Measurements from ENCODE around the gene GRM5. TPM values are rescaled to one million over a fixed set of nuclear protein-coding genes. Genes with fewer than 3 reads are reported as not detected.
A peak's percentile ranks its signal among the peaks of the same experiment; 100 is the strongest.

GRM5 gene
- total and polyA plus RNA-seq, 4 donors, result not detected

- TF ChIP-seq ZBTB33 (IDR thresholded peaks at IDR 0.05), result no peak
- no peak for TF ChIP-seq EGR1 (IDR thresholded peaks at IDR 0.05; ENCODE audit: low read depth in 2 of 2)
- TF ChIP-seq RAD21 (IDR thresholded peaks at IDR 0.05), result no peak
- no peak for TF ChIP-seq FOXA1 (IDR thresholded peaks at IDR 0.05)
These were observed 512.6 kb downstream of the GRM5 start (continued) for GRCh38 chr11:88553204-88553603.

- no peaks in the 10 kb centered on the region for H3K36me3 ChIP-seq (ENCODE audit: control insufficient read depth in 4 of 4, insufficient read depth in 3 of 4, low read depth in 1 of 4, low read length in 3 of 4)
- H3K4me3 ChIP-seq (ENCODE audit: low read depth in 1 of 3, low read length in 3 of 3), result no peak overlapping the region
- no peaks in the 10 kb centered on the region for H3K9me3 ChIP-seq (ENCODE audit: control insufficient read depth in 4 of 4, low read length in 3 of 4)
- H3K4me1 ChIP-seq (ENCODE audit: control insufficient read depth in 4 of 4, insufficient read depth in 4 of 4, low read length in 3 of 4), result no peaks in the 10 kb centered on the region
- H3K27ac ChIP-seq (ENCODE audit: low read depth in 1 of 2, low read length in 2 of 2), result no peak overlapping the region
- TF ChIP-seq RAD21 (IDR thresholded peaks at IDR 0.05) (peak; percentile 72 to 84), RXRA (IDR thresholded peaks at IDR 0.05) (no peak), FOXA1 (IDR thresholded peaks at IDR 0.05) (no peak), EGR1 (IDR thresholded peaks at IDR 0.05; ENCODE audit: low read depth in 2 of 2) (no peak), NR2F2 (IDR thresholded peaks at IDR 0.05) (no peak), ATF3 (IDR thresholded peaks at IDR 0.05) (no peak), YY1 (IDR thresholded peaks at IDR 0.05) (no peak), TAF1 (conservative IDR thresholded peaks at IDR 0.05) (no peak), HNF4A (conservative IDR thresholded peaks at IDR 0.05) (no peak), FOXA2 (IDR thresholded peaks at IDR 0.05) (no peak), REST (IDR thresholded peaks at IDR 0.05) (no peak), CTCF (IDR thresholded peaks at IDR 0.05; ENCODE audit: low read depth, low read length, missing input control) (peak; percentile 54), SP1 (IDR thresholded peaks at IDR 0.05) (no peak), HNF4G (IDR thresholded peaks at IDR 0.05) (no peak), MAX (IDR thresholded peaks at IDR 0.05) (no peak)
- no peak overlapping the region for H3K9ac ChIP-seq (ENCODE audit: low read depth in 1 of 2, low read length in 2 of 2)
- 27% methylated on average over 3 of the region's 3 CpGs for WGBS
- peak; percentile 41 for DNase-seq (ENCODE audit: low spot score)
- H3K27me3 ChIP-seq (ENCODE audit: control insufficient read depth in 4 of 4, insufficient read depth in 4 of 4, low read length in 3 of 4), result peaks cover 0 to 3% (median under 1%) of the 10 kb centered on the region in 4 donors
These were observed 513.3 kb downstream of the GRM5 start for GRCh38 chr11:88552379-88553062.
